KG1 (cell line): ENCODE results near the gene KRT33B.
"Not testable (repeated sequence)": the region's sequence is repeated elsewhere in the genome, so short reads cannot be mapped to it uniquely, and the experiment has no call there.

ENCODE experiments used
- DNase-seq: peaks from one replicate; lab custom pipeline; 2025; lab: John Stamatoyannopoulos, UW

The KRT33B gene

GRCh38 chr17:41393294-41393693, 23.7 kb upstream of the KRT33B start:
- DNase-seq = no peak

- DNase-seq = no peak
Measured at GRCh38 chr17:41392278-41392677, 22.7 kb upstream of the KRT33B start.

GRCh38 chr17:41391535-41391934, 21.9 kb upstream of the KRT33B start:
- DNase-seq = no peak

- DNase-seq = no peak
Measured at GRCh38 chr17:41390411-41390938, 20.9 kb upstream of the KRT33B start.

GRCh38 chr17:41387670-41388069, 18.1 kb upstream of the KRT33B start:
- no peak for DNase-seq

- no peak for DNase-seq
Measured at GRCh38 chr17:41386227-41386626, 16.6 kb upstream of the KRT33B start.

- DNase-seq = no peak
Measured at GRCh38 chr17:41383690-41384089, 14.1 kb upstream of the KRT33B start.

GRCh38 chr17:41382394-41382793, 12.8 kb upstream of the KRT33B start:
- no peak for DNase-seq

GRCh38 chr17:41381943-41382342, 12.3 kb upstream of the KRT33B start, which contains the start of gene KRT34:
Gene KRT34, minus strand, starts transcription at chr17:41382306. Its CDS starts 60 bp downstream, at chr17:41382246.
- DNase-seq = not testable (repeated sequence)

- not testable (repeated sequence) for DNase-seq
Measured at GRCh38 chr17:41380091-41380490, 10.5 kb upstream of the KRT33B start.

GRCh38 chr17:41377546-41377945, 7.9 kb upstream of the KRT33B start:
- no peak for DNase-seq

GRCh38 chr17:41369023-41369422, 590 bp downstream of the KRT33B start:
- DNase-seq = no peak

- no peak for DNase-seq
Measured at GRCh38 chr17:41367426-41368075, 2.1 kb downstream of the KRT33B start.

GRCh38 chr17:41366070-41366469, 3.5 kb downstream of the KRT33B start:
- DNase-seq = no peak

GRCh38 chr17:41363881-41364280, 5.7 kb downstream of the KRT33B start:
- DNase-seq = no peak

- no peak for DNase-seq
Measured at GRCh38 chr17:41360296-41360995, 9.2 kb downstream of the KRT33B start.

GRCh38 chr17:41354536-41354935, 15.1 kb downstream of the KRT33B start:
- no peak for DNase-seq

GRCh38 chr17:41352597-41353366, 16.8 kb downstream of the KRT33B start:
- no peak for DNase-seq

GRCh38 chr17:41351177-41351576, 18.4 kb downstream of the KRT33B start:
- no peak for DNase-seq

- not testable (repeated sequence) for DNase-seq
Measured at GRCh38 chr17:41350381-41350878, 19.2 kb downstream of the KRT33B start, which contains the start of gene KRT33A. Gene KRT33A, minus strand, starts transcription at chr17:41350828. Its CDS starts 61 bp downstream, at chr17:41350767.

- no peak for DNase-seq
Measured at GRCh38 chr17:41347869-41348760, 21.5 kb downstream of the KRT33B start.
